ENCODE data around the gene GPR149. TPM values are rescaled to one million over a fixed set of nuclear protein-coding genes. Genes with fewer than 3 reads are reported as not detected.

Gene GPR149, protein sequence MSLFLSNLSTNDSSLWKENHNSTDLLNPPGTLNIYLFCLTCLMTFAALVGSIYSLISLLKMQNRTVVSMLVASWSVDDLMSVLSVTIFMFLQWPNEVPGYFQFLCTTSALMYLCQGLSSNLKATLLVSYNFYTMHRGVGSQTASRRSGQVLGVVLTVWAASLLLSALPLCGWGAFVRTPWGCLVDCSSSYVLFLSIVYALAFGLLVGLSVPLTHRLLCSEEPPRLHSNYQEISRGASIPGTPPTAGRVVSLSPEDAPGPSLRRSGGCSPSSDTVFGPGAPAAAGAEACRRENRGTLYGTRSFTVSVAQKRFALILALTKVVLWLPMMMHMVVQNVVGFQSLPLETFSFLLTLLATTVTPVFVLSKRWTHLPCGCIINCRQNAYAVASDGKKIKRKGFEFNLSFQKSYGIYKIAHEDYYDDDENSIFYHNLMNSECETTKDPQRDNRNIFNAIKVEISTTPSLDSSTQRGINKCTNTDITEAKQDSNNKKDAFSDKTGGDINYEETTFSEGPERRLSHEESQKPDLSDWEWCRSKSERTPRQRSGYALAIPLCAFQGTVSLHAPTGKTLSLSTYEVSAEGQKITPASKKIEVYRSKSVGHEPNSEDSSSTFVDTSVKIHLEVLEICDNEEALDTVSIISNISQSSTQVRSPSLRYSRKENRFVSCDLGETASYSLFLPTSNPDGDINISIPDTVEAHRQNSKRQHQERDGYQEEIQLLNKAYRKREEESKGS
- total RNA-seq, result under 1 TPM in 2 of 6 donors, not detected in 4; 0.12 to 0.15 TPM
- polyA plus RNA-seq, result under 1 TPM in 1 of 2 donors, not detected in 1; 0.16 TPM

DNA sequence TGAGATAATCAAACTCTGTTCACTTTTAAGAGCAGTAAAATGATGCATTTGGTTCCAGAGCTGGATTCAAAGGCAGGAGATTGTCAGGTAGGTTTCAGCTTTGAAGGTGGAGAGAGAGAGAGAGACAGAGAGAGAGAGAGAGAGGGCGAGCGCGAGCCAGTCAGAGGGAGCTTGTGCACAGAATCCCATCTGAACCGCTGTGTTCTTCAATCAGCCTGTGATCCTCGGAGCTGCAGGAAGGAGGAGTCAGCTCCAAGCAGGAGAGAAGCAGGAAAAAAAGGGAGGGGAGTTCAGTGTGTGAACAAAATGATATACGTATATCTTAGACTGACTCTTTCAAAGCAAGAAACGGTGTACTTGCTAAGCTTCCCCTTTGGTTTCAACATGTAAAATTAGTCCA is at the start of gene GPR149:
GPR149 (minus strand) TSS at position 177 of the 400 bp plus-strand sequence. CDS start 575 bp downstream, outside the sequence.
- Histone ChIP-seq H3K4me1 (peaks cover 0 to 3% (median 0%) of the 10 kb centered on the region in 3 donors), H3K36me3 (no peaks in the 10 kb centered on the region), H3K9me3 (no peaks in the 10 kb centered on the region), H3K4me3 (peak within 1 kb of the TSS in 1 of 4 donors; percentile 17), H3K27ac (no peak within 1 kb of the TSS), H3K27me3 (peaks cover 0 to 23% (median 0%) of the 10 kb centered on the region in 4 donors)
- intact Hi-C loops (cut with DNase I), result no loop called here
- no peak for FAIRE-seq
- no peak for DNase-seq
- peak in 2 of 4 donors; percentile 67 to 70 for ATAC-seq
- TF ChIP-seq, protein P1, sequence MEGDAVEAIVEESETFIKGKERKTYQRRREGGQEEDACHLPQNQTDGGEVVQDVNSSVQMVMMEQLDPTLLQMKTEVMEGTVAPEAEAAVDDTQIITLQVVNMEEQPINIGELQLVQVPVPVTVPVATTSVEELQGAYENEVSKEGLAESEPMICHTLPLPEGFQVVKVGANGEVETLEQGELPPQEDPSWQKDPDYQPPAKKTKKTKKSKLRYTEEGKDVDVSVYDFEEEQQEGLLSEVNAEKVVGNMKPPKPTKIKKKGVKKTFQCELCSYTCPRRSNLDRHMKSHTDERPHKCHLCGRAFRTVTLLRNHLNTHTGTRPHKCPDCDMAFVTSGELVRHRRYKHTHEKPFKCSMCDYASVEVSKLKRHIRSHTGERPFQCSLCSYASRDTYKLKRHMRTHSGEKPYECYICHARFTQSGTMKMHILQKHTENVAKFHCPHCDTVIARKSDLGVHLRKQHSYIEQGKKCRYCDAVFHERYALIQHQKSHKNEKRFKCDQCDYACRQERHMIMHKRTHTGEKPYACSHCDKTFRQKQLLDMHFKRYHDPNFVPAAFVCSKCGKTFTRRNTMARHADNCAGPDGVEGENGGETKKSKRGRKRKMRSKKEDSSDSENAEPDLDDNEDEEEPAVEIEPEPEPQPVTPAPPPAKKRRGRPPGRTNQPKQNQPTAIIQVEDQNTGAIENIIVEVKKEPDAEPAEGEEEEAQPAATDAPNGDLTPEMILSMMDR (IDR thresholded peaks at IDR 0.05), result no peak
- WGBS, 2 donors, result 10% methylated on average over 7 of the region's 7 CpGs

DNA sequence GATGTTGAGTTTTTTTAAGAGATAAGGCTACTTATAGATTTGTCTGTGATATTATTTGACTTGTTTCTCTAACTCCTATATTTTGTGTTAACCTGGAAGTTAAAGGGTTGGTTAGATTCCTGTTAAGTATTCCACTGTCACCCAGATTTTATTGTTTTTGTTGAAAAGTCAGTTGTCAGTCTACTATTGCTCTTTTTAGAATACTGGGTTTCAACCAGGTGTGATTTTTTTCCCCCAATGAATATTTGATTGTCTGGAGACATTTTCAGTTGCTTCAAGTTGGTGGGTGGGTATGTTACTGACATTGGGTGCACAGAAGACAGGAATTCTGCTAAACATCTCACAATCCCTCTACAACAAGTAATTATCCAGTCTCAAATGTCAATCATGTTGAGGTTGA is 43.8 kb upstream of the GPR149 start:
- ATAC-seq, result no peak
- H3K27me3 ChIP-seq, result no peaks in the 10 kb centered on the region
- no peak for DNase-seq
- H3K27ac ChIP-seq, result no peak overlapping the region
- no peaks in the 10 kb centered on the region for H3K4me1 ChIP-seq
- intact Hi-C loops (cut with DNase I), result no loop called here
- no peaks in the 10 kb centered on the region for H3K36me3 ChIP-seq
- FAIRE-seq, result no peak
- TF ChIP-seq, protein P1 (IDR thresholded peaks at IDR 0.05), result no peak
- no peak overlapping the region for H3K4me3 ChIP-seq
- no peaks in the 10 kb centered on the region for H3K9me3 ChIP-seq

- intact Hi-C loops (cut with DNase I), result no loop called here
- Histone ChIP-seq H3K4me3 (no peak overlapping the region), H3K27me3 (no peaks in the 10 kb centered on the region), H3K9me3 (no peaks in the 10 kb centered on the region), H3K36me3 (no peaks in the 10 kb centered on the region), H3K4me1 (no peaks in the 10 kb centered on the region), H3K27ac (no peak overlapping the region)
- no peak for DNase-seq
- WGBS, 2 donors, result 69 to 89% methylated on average over 1 of the region's 1 CpG
- ATAC-seq, result no peak
- no peak for FAIRE-seq
- TF ChIP-seq, protein P1 (IDR thresholded peaks at IDR 0.05), result no peak
Observed at GRCh38 chr3:154469585-154469984, 39.6 kb upstream of the GPR149 start.

- Histone ChIP-seq H3K4me3 (no peak overlapping the region), H3K27me3 (no peaks in the 10 kb centered on the region), H3K4me1 (no peaks in the 10 kb centered on the region), H3K9me3 (no peaks in the 10 kb centered on the region), H3K27ac (no peak overlapping the region), H3K36me3 (no peaks in the 10 kb centered on the region)
- no peak for ATAC-seq
- TF ChIP-seq, protein P1 (IDR thresholded peaks at IDR 0.05), result no peak
- DNase-seq, result no peak
- intact Hi-C loops (cut with DNase I), result no loop called here
- FAIRE-seq, result no peak
Observed at GRCh38 chr3:154464440-154465190, 34.6 kb upstream of the GPR149 start.
